Muscle layer of duodenum (tissue), 2 donors: ENCODE results near the gene SERTAD3.
"Not testable (repeated sequence)": the region's sequence is repeated elsewhere in the genome, so short reads cannot be mapped to it uniquely, and the experiment has no call there.

Source experiments
- H3K27ac ChIP-seq: one replicate; pipeline ENCODE4 v1.7.0; 2013; ENCODE audit warnings: mild to moderate bottlenecking, low read length
- H3K27me3 ChIP-seq: one replicate; pipeline ENCODE4 v1.7.0; 2013; ENCODE audit warnings: low read depth, mild to moderate bottlenecking, control low read depth, low read length
- H3K36me3 ChIP-seq, 2 donors: one replicate each; pipeline ENCODE4 v1.7.0; 2013; ENCODE audit warnings: low read length in 2 of 2, control low read depth in 1 of 2, mild to moderate bottlenecking in 1 of 2; ENCODE audit not compliant: insufficient read depth in 2 of 2, control insufficient read depth in 1 of 2
- H3K4me1 ChIP-seq, 2 donors: one replicate each; pipeline ENCODE4 v1.7.0; 2013; ENCODE audit warnings: low read length in 2 of 2, mild to moderate bottlenecking in 2 of 2, control low read depth in 1 of 2, moderate library complexity in 1 of 2; ENCODE audit not compliant: insufficient read depth in 2 of 2, control insufficient read depth in 1 of 2
- H3K4me3 ChIP-seq, 2 donors: one replicate each; pipeline ENCODE4 v1.7.0; 2013; ENCODE audit warnings: low read length in 2 of 2, low read depth in 1 of 2, mild to moderate bottlenecking in 1 of 2
- H3K9me3 ChIP-seq, 2 donors: one replicate each; pipeline ENCODE4 v1.7.0; 2013; ENCODE audit warnings: low read length in 2 of 2, control low read depth in 1 of 2, mild to moderate bottlenecking in 1 of 2; ENCODE audit not compliant: control insufficient read depth in 1 of 2
- donor health status: healthy.

SERTAD3 gene, protein sequence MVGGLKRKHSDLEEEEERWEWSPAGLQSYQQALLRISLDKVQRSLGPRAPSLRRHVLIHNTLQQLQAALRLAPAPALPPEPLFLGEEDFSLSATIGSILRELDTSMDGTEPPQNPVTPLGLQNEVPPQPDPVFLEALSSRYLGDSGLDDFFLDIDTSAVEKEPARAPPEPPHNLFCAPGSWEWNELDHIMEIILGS

DNA sequence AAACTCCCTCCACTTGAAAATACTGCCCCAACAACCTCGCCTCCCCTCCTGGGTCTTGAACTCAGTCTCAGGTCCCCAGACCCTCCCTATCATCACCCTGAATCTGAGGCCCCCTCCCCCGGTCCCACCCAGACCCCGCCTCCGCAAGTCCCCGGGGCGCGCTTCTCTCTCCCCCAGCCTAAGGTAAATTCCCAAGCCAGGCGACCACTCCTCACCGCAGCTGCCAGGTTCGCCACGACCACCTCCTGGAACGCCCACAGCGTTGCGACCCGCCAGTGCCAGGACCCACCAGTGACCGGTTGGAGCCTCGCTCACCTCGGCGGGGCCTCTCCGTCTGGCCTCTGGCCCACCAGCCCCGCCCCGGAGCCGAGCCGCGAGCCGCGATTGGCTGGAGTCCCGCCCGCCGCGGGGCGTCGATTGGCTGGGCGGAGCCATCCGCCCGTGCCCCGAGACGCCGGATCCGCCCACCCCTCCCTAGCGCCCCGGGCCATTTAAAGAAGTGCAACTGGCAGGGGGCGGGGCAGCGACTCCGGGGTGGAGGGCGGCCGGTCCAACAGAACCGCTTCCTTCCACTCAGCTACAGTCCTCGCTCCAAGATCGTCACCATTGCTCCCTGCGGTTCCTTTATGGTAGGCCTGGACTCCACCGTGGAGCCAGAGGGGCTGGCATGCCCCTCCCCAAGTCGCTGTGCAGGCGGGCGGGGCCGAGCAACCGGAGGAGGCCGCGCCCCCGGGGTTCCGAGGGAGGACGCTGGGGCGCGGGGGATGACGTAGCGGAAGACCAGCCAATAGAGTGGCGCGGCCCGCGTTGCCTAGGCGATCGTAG lies at the start of gene SERTAD3:
SERTAD3 (minus strand) TSS at position 336 of the 825 bp plus-strand sequence. CDS start 2,255 bp downstream, outside the sequence.
- peak within 1 kb of the TSS; percentile 95 to 100 for H3K4me3 ChIP-seq
- H3K27me3 ChIP-seq: no peaks in the 10 kb centered on the region
- H3K27ac ChIP-seq: peak within 1 kb of the TSS; percentile 100
- peaks cover 13 to 31% of the 10 kb centered on the region in 2 donors for H3K4me1 ChIP-seq
- H3K36me3 ChIP-seq: peaks cover 31 to 38% of the 10 kb centered on the region in 2 donors
- H3K9me3 ChIP-seq: no peaks in the 10 kb centered on the region

DNA sequence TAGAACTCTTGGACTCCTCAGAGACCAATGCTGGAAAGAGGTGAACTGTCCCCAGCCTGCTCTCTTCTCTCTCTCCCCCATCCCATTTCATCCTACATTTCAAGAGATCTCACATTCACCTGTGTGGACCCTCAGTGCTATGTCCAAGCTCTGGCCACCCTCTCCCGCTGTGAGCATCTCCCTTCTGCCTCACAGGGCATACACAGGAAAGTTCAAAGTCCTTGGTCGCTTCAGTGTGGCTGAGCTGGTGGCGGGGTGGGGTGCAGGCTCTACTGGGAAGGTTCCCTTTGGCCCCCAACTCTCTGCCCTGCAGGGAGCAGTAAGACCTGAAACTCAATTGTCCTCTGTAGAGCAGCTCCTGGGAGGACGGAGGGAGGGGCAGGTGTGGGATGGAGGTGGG lies 49.6 kb upstream of the SERTAD3 start:
- Histone ChIP-seq H3K9me3 (no peaks in the 10 kb centered on the region), H3K27me3 (no peaks in the 10 kb centered on the region), H3K4me3 (no peak overlapping the region), H3K36me3 (peaks cover 0 to 18% of the 10 kb centered on the region in 2 donors), H3K27ac (no peak overlapping the region), H3K4me1 (no peaks in the 10 kb centered on the region)

DNA sequence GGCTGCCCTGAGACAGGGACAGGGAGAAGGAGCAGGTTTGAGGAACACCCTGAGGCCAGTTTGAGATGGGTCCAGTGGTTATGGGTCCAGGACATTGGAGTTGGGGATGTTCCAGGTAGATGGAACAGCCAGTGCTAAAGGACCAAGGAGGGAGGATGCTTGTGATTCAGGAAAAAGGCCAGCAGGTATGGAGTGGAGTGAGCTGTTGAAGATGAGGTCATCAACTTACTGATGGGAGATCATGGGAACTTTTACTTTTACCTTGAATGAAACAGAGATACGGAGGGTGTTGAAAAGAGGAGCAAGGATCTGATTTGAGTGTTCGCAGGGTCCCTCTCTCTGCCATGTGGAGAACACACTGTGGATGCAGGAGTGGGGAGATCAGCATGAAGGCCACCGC lies 48.1 kb upstream of the SERTAD3 start:
- Histone ChIP-seq H3K9me3 (no peaks in the 10 kb centered on the region), H3K27ac (no peak overlapping the region), H3K27me3 (no peaks in the 10 kb centered on the region), H3K4me3 (no peak overlapping the region), H3K4me1 (peaks cover 0 to 4% of the 10 kb centered on the region in 2 donors), H3K36me3 (peaks cover 0 to 11% of the 10 kb centered on the region in 2 donors)

DNA sequence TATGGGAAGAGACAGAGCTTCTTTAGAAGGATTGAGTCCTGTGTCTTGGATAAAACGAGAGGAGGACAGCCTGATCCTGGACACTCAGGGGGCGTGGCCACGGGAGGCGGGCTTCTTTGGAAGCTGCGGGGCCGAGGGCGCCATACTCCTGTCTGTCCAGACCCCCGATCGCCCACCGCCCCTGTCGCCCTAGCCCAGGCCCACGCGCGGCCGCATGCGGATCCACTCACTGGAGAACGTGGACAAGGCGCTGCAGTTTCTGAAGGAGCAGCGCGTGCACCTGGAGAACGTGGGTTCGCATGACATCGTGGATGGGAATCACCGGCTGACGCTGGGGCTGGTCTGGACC lies 45.7 kb upstream of the SERTAD3 start:
- Histone ChIP-seq H3K36me3 (peaks cover 0 to 5% of the 10 kb centered on the region in 2 donors), H3K9me3 (no peaks in the 10 kb centered on the region), H3K27ac (no peak overlapping the region), H3K4me3 (no peak overlapping the region), H3K27me3 (no peaks in the 10 kb centered on the region), H3K4me1 (peaks cover 0 to 4% of the 10 kb centered on the region in 2 donors)

DNA sequence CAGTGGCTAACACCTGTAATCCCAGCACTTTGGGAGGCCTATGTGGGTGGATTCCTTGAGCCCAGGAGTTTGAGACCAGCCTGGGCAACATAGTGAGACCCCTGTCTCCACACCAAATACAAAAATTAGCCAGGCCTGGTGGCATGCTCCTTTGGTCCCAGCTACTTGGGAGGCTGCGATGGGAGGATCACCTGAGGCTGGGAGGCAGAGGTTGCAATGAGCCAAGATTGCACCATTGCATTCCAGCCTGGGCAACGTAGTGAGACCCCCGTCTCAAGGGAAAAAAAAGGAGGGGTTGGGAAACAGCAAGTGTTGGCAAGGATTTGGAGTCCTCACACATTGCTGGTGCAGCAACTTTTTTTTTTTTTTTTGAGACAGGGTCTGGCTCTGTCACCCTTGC lies 41.9 kb upstream of the SERTAD3 start:
- Histone ChIP-seq H3K36me3 (no peaks in the 10 kb centered on the region), H3K27me3 (no peaks in the 10 kb centered on the region), H3K27ac (no peak overlapping the region), H3K4me1 (peaks cover 0 to 4% of the 10 kb centered on the region in 2 donors), H3K9me3 (no peaks in the 10 kb centered on the region), H3K4me3 (no peak overlapping the region)

DNA sequence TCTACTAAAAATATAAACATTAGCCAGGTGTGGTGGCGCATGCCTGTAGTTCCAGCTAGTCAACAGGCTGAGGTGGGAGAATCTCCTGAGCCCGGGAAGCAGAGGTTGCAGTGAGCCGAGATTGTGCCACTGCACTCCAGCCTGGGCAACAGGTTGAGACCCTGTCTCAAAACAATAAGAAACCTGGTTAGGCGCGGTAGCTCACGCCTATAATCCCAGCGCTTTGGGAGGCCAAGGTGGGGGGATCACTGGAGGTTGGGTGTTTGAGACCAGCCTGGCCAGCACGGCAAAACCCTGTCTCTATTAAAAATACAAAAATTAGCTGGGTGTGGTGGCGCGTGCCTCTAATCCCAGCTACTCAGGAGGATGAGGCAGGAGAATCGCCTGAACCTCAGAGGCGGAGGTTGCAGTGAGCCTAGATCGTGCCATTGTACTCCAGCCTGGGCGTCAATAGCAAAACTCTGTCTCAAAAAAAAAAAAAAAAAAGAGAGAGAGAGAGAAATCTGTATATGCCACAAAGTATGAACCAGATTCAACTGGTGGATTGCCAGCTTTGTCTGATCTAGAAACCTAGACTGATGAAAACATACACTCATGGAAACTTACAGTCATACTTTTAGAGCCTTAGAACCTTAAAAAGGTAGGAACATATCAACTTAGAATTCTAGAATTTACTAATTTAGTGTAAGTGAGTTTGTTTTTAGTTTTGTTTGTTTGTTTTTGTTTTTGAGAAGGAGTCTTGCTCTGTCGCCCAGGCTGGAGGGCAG lies 31.9 kb upstream of the SERTAD3 start:
- not testable (repeated sequence) for H3K36me3 ChIP-seq, H3K4me3 ChIP-seq, H3K27me3 ChIP-seq, H3K9me3 ChIP-seq, H3K27ac ChIP-seq, H3K4me1 ChIP-seq

DNA sequence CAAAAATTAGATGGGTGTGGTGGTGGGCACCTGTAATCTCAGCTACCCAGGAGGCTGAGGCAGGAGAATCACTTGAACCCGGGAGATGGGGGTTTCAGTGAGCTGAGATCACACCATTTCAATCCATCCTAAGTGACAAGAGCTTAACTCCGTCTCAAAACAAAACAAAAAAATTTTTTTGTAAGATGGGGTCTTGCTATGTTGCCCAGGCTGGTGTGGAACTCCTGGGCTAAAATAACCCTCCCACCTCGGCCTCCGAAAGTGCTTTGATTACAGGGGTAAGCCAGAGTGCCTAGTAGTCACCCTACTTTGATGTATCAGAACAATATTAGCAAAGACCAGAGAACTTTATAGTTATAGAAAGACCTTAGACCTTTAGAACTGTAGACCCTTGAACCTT lies 30.6 kb upstream of the SERTAD3 start:
- Histone ChIP-seq H3K9me3 (no peaks in the 10 kb centered on the region), H3K4me3 (no peak overlapping the region), H3K27ac (no peak overlapping the region), H3K4me1 (no peaks in the 10 kb centered on the region), H3K27me3 (no peaks in the 10 kb centered on the region), H3K36me3 (no peaks in the 10 kb centered on the region)

DNA sequence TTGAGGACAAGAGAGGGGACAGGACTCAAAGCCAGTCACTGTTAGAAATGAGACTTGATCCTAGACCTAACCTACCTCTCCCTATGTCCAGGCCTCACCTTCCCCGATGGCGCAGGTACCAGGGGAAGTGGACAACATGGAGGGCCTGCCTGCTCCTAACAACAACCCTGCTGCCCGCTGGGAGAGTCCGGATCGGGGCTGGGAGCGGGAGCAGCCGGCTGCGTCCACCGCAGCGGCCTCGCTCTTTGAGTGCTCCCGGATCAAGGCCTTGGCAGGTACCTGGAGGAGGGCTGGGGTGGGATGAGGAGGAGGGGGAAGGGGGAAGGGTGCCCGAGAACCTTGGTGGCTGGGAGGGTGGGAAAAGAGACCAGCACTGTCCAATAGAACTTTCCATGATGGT lies 28.4 kb upstream of the SERTAD3 start:
- H3K27me3 ChIP-seq: no peaks in the 10 kb centered on the region
- H3K36me3 ChIP-seq: no peaks in the 10 kb centered on the region
- peaks cover 0 to 2% of the 10 kb centered on the region in 2 donors for H3K4me1 ChIP-seq
- H3K27ac ChIP-seq: no peak overlapping the region
- H3K9me3 ChIP-seq: no peaks in the 10 kb centered on the region
- no peak overlapping the region for H3K4me3 ChIP-seq

DNA sequence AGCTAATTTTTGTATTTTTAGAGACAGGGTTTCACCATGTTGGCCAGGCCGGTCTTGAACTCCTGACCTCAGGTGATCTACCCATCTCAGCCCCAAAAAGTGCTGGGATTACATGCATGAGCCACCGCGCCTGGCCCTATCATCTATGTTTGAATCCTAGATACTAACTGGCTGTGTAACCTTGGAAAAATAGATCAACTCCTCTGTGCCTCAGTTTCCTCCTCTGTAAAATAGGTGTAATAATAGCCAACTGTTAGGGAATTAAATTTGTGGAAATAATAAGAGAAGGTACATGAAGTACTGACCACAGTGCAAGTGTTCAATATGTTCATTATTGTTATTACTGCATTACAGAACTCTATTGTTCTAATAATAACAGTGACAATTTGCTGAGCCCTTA lies 27.0 kb upstream of the SERTAD3 start:
- Histone ChIP-seq H3K36me3 (no peaks in the 10 kb centered on the region), H3K27ac (no peak overlapping the region), H3K4me3 (no peak overlapping the region), H3K27me3 (no peaks in the 10 kb centered on the region), H3K9me3 (no peaks in the 10 kb centered on the region), H3K4me1 (peaks cover 3 to 11% of the 10 kb centered on the region in 2 donors)

DNA sequence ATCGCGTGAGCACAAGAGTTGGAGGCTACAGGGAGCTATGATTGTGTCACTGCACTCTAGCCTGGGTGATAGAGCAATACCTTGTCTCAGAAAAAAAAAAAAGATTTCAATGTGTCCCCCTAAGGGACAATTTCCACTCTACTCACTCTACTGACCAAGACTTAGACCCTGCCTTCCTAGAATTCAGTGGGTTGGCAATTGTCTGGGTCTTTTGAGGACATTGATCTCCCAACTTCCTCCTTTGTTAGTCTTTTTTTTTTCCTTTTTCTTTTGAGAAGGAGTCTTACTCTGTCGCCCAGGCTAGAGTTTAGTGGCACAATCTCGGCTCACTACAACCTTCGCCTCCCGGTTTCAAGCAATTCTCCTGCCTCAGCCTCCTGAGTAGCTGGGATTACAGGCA lies 24.9 kb upstream of the SERTAD3 start:
- Histone ChIP-seq H3K4me3 (no peak overlapping the region), H3K27ac (no peak overlapping the region), H3K4me1 (peaks cover 13 to 27% of the 10 kb centered on the region in 2 donors), H3K27me3 (no peaks in the 10 kb centered on the region), H3K36me3 (no peaks in the 10 kb centered on the region), H3K9me3 (no peaks in the 10 kb centered on the region)

DNA sequence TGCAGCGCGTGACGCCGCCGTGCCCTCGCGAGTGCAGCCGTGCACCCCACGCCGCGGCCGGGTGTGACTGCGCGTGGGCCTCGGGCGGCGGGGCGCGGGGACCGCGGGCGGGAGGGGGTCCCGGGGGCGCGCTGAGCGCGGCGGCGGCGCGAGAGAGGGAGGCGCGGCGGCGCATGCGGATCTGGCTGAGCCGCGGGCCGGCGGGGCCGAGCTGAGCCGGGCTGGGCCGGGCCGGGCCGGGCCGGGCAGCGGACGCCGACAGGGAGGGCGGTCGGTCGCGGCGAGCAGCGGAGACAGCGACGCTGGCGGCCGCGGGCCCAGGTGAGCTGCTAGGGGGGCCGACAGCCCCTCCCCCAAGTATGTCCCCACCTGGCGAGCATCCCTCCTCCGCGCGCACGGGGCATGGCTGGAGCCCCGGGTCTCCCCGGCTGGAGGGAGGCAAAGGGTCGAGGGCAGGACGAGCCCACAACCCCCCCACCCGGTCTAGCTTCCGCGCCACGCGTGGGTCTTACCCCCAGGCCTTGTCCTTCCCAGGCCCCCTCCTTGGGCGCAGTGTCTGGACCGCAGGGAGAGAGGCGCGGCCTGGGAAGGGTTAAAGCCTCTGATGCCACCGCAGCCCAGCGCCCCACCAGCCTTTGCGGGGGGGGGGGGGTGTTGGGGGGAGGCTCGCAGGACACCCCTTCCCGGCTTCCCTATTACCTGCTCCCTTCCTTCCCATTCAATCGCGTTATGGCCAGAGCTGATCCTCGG lies 23.0 kb upstream of the SERTAD3 start, which contains the start of gene SPTBN4:
SPTBN4 (plus strand) TSS at position 17 of the 750 bp plus-strand sequence. CDS start 5,621 bp downstream, outside the sequence.
- Histone ChIP-seq H3K27me3 (no peaks in the 10 kb centered on the region), H3K4me1 (peaks cover 13 to 32% of the 10 kb centered on the region in 2 donors), H3K4me3 (peak within 1 kb of the TSS; percentile 73 to 81), H3K36me3 (no peaks in the 10 kb centered on the region), H3K9me3 (no peaks in the 10 kb centered on the region), H3K27ac (peak within 1 kb of the TSS; percentile 49)
